Common myeloid progenitor, CD34-positive (primary cell): Measurements from ENCODE around the gene TMEM221.

Source experiments
- CTCF ChIA-PET: fragments of 350-600 bp; sonication (Branson Sonifier 250); formaldehyde crosslinking; loops from one replicate; lab custom pipeline; 2021; ENCODE audit warnings: antibody characterized with exemption; lab: Charles Lee
- POLR2A ChIA-PET: fragments of 350-600 bp; sonication (Branson Sonifier 250); formaldehyde crosslinking; loops from one replicate; lab custom pipeline; 2021; ENCODE audit warnings: antibody characterized with exemption; lab: Charles Lee
- DNase-seq, 3 donors: peaks; one replicate each; pipeline versions ENCODE4 v3.0.0 to v3.0.0-alpha.2; 2013
- H3K27ac ChIP-seq, 2 experiments: 1 replicate in 1 of 2; 2 replicates in 1 of 2; pipeline ENCODE4 v1.7.0; 2013; ENCODE audit warnings: inconsistent platforms in 2 of 2, low read length in 2 of 2, mild to moderate bottlenecking in 2 of 2, low read depth in 1 of 2, moderate library complexity in 1 of 2; ENCODE audit not compliant: severe bottlenecking in 2 of 2, insufficient read depth in 1 of 2, poor library complexity in 1 of 2
- H3K27me3 ChIP-seq, 5 experiments: replicated peaks in 2 of 5; 1 replicate in 3 of 5; 2 replicates in 2 of 5; pipeline versions ENCODE4 v1.6.1 to v1.7.0; 2013; ENCODE audit warnings: low read length in 4 of 5, mild to moderate bottlenecking in 2 of 5, moderate library complexity in 2 of 5, inconsistent platforms in 1 of 5; ENCODE audit not compliant: insufficient read depth in 5 of 5, control insufficient read depth in 4 of 5
- H3K36me3 ChIP-seq, 4 experiments: 1 replicate in 2 of 4; 2 replicates in 2 of 4; pipeline versions ENCODE4 v1.6.1 to v1.7.0; 2013; ENCODE audit warnings: low read length in 3 of 4, control low read depth in 1 of 4, mild to moderate bottlenecking in 1 of 4; ENCODE audit not compliant: control insufficient read depth in 4 of 4, insufficient read depth in 4 of 4
- H3K4me1 ChIP-seq, 4 experiments: 1 replicate in 3 of 4; 2 replicates in 1 of 4; pipeline versions ENCODE4 v1.6.1 to v1.7.1; 2013; ENCODE audit warnings: low read length in 3 of 4, mild to moderate bottlenecking in 3 of 4, control low read depth in 1 of 4, inconsistent platforms in 1 of 4, moderate library complexity in 1 of 4; ENCODE audit not compliant: control insufficient read depth in 4 of 4, insufficient read depth in 4 of 4; ENCODE audit errors: control extremely low read depth in 1 of 4
- H3K4me3 ChIP-seq, 7 experiments: 1 replicate in 4 of 7; 2 replicates in 3 of 7; pipeline versions ENCODE4 v1.5.1 to v1.7.0; 2013; ENCODE audit warnings: mild to moderate bottlenecking in 7 of 7, low read length in 6 of 7, moderate library complexity in 6 of 7, inconsistent platforms in 2 of 7, low read depth in 2 of 7, control low read depth in 1 of 7; ENCODE audit not compliant: insufficient read depth in 4 of 7, control insufficient read depth in 1 of 7; ENCODE audit errors: extremely low read depth in 1 of 7
- H3K9me3 ChIP-seq, 5 experiments: 1 replicate in 4 of 5; 2 replicates in 1 of 5; pipeline versions ENCODE4 v1.6.1 to v1.7.1; 2013; ENCODE audit warnings: low read length in 4 of 5, mild to moderate bottlenecking in 2 of 5, inconsistent platforms in 1 of 5, low read depth in 1 of 5, moderate library complexity in 1 of 5; ENCODE audit not compliant: control insufficient read depth in 4 of 5, insufficient read depth in 2 of 5; ENCODE audit errors: control extremely low read depth in 1 of 5
- WGBS: methylation state at CpG from one replicate; pipeline ENCODE4 v1.1.5; 2013; ENCODE audit not compliant: insufficient coverage; 5-methylcytosine and 5-hydroxymethylcytosine counted together

TMEM221 gene

DNA sequence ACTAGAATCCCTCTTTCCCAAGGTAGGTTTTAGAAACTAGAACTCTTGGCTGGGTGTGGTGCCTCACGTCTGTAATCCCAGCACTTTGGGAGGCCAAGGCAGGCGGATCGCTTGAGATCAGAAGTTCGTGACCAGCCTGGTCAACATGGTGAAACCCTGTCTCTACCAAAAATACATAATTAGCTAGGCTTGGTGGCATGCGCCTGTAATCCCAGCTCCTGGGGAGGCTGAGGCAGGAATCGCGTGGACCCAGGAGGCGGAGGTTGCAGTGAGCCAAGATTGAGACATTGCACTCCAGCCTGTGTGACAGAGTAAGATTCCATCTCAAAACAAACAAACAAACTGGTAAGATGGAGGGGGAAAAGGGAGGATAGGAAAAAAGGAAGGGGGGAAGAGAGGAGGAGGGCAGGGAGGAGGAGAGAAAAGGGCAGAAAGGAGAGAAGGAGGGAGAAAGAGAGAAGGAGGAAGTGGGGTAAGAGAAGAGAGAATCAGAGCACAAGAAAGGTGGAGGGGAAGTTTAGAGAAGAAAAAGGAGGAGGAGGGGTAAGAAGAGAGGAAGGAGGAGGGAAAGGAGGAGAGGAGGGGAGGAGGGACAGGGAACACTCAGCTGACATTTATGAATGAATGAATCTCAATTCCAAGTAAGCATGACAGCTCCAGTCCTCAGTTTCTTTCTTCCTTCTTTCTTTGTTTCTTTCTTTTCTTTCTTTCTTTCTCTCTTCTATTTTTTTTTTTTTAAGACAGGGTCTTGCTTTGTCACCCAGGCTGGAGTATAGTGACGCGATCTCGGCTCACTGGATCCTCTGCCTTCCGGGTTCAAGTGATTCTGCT lies 19.2 kb upstream of the TMEM221 start:
- H3K4me3 ChIP-seq: no peak overlapping the region
- 96% methylated on average over 5 of the region's 12 CpGs for WGBS
- H3K27me3 ChIP-seq: no peaks in the 10 kb centered on the region
- H3K27ac ChIP-seq: no peak overlapping the region
- ChIA-PET CTCF (interaction anchor here (0.6 to 2.5 kb wide), 7 partner anchors 13 to 103 kb away, joined by 3 to 8 read pairs (median 5); no protein-coding TSS in a partner anchor), POLR2A (no interaction called here)
- H3K4me1 ChIP-seq: peaks cover 0 to 39% (median 26%) of the 10 kb centered on the region in 4 experiments
- no peaks in the 10 kb centered on the region for H3K9me3 ChIP-seq
- no peak for DNase-seq
- no peaks in the 10 kb centered on the region for H3K36me3 ChIP-seq

DNA sequence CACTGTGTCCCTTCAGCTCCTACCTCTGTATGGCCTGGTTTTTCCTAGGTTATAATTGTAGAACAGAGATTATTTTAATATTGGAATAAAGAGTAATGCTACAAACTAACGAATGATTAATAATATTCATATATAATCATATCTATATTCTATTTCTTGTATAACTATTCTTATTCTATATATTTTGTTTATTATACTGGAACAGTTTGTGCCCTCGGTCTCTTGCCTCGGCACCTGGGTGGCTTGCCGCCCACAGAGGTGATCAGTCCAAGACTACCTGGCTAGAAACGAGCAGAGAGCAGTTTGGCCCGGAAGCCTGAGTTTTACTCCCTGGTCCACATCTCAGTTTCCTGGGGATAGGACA lies 18.0 kb upstream of the TMEM221 start:
- no peaks in the 10 kb centered on the region for H3K9me3 ChIP-seq
- H3K36me3 ChIP-seq: no peaks in the 10 kb centered on the region
- CTCF ChIA-PET: interaction anchor here (0.6 to 2.6 kb wide), 11 partner anchors 10 to 485 kb away, joined by 3 to 13 read pairs (median 5); no protein-coding TSS in a partner anchor
- H3K27ac ChIP-seq: no peak overlapping the region
- DNase-seq: no peak
- peaks cover 0 to 34% (median 22%) of the 10 kb centered on the region in 4 experiments for H3K4me1 ChIP-seq
- POLR2A ChIA-PET: interaction anchor here (1.0 kb wide), 1 partner anchor 47 kb away, joined by 3 read pairs; the partner anchor contains the start of gene MVB12A
- H3K4me3 ChIP-seq: no peak overlapping the region
- WGBS: no CpG with 5 or more reads among the region's 6 CpGs
- H3K27me3 ChIP-seq: no peaks in the 10 kb centered on the region

DNA sequence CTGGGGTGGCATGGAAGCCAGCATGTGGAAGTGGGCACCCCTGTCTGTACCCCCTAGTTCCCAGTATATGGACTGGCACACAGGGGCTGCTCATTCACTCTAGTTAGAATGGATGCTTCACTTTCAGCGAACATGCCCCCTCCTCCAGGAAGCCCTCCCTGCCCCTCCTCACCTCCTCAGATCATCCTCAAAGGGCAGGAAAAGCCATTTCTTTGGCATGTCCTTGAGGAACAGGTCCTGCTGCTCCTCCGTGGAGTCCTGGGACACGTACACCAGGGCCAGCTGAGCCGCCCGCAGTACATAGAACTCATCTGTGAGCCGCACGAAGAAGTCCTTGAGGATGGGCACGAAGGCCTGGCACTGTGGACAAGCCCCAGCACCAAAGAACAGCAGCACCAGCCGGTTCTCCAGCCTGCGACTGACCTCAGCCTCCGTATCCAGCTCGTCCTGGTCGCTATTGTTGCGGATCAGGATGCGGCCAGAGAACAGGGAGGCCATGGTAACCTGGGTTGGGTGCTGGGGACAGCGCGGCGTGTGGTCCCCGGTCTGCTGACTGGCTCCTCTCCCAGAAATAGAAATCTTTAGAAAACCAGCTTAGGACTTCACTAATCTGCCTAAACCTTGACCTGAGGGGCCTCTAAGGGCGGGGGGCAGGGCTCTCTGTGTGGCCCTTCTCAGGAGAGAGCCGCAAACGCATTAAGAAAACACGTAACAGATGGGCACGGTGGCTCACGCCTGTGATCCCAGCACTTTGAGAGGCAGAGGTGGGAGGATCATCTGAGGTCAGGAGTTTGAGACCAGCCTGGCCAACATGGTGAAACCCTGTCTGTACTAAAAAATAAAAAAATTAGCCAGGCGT lies 12.1 kb upstream of the TMEM221 start, which contains the start of gene NXNL1:
NXNL1 (minus strand) TSS at position 555 of the 859 bp plus-strand sequence; CDS start at position 498, 57 bp downstream.
- ChIA-PET CTCF (interaction anchor here (1.3 to 2.0 kb wide), 2 partner anchors 13 to 35 kb away, joined by 4 to 5 read pairs; partner anchors contain the start of gene TMEM221), POLR2A (no interaction called here)
- no peaks in the 10 kb centered on the region for H3K36me3 ChIP-seq
- H3K27me3 ChIP-seq: peaks cover 0 to 21% (median 12%) of the 10 kb centered on the region in 5 experiments
- H3K4me1 ChIP-seq: peaks cover 0 to 4% (median 1%) of the 10 kb centered on the region in 4 experiments
- no peak for DNase-seq
- H3K27ac ChIP-seq: no peak within 1 kb of the TSS
- no peaks in the 10 kb centered on the region for H3K9me3 ChIP-seq
- WGBS: 94% methylated on average over 25 of the region's 26 CpGs
- H3K4me3 ChIP-seq: no peak within 1 kb of the TSS

DNA sequence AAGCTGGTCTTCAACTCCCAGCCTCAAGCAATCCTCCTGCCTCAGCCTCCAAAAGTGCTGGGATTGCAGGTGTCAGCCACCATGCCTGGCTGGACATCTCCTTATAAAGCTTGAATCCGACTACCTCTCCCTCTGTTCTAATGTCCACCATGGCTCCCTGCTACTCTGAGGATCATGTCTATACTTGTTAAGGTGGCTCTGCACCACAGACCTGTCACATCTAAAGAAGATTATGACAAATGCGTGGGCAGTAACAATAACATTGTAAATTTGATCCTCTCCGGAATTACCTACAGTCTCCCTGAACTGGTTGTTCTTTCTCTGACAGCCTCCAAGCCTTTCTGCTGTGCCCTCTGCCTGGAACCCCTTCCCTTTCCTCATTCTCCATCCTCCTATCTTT lies 10.5 kb upstream of the TMEM221 start:
- no peak for DNase-seq
- Histone ChIP-seq H3K27me3 (peaks cover 0 to 34% (median 19%) of the 10 kb centered on the region in 5 experiments), H3K9me3 (no peaks in the 10 kb centered on the region), H3K36me3 (no peaks in the 10 kb centered on the region), H3K4me1 (peaks cover 0 to 4% (median 2%) of the 10 kb centered on the region in 4 experiments), H3K4me3 (no peak overlapping the region), H3K27ac (no peak overlapping the region)
- CTCF ChIA-PET: interaction anchor here (0.8 kb wide), 1 partner anchor 34 kb away, joined by 3 read pairs; no protein-coding TSS in a partner anchor
- WGBS: 91% methylated on average over 3 of the region's 3 CpGs
- POLR2A ChIA-PET: interaction anchor here (0.5 kb wide), 1 partner anchor 29 kb away, joined by 3 read pairs; no protein-coding TSS in a partner anchor

DNA sequence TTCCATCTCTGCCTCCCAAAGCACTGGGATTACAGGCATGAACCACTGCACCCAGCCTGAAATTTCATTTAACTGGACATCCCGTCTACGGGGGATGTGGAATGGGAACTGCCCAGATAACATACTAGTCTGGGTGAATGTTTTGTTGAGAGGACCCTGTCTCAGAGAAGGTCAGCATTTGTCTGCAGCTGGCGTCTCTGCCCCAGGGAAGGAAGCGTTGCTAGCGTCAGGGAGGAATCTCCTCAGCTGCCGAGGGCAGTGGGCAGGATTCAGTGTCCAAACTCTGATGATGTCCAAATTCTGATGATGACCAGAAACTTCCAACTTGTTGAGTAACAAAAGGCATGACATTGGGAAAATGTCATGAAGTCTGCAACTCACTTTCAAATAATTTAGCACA lies 9.1 kb upstream of the TMEM221 start:
- Histone ChIP-seq H3K27me3 (peaks cover 0 to 39% (median 19%) of the 10 kb centered on the region in 5 experiments), H3K4me3 (no peak overlapping the region), H3K27ac (no peak overlapping the region), H3K9me3 (peaks cover 0 to 2% (median 0%) of the 10 kb centered on the region in 5 experiments), H3K4me1 (peaks cover 0 to 6% (median 2%) of the 10 kb centered on the region in 4 experiments), H3K36me3 (no peaks in the 10 kb centered on the region)
- ChIA-PET POLR2A (no interaction called here), CTCF (interaction anchor here (1.7 kb wide), 1 partner anchor 14 kb away, joined by 4 read pairs; no protein-coding TSS in a partner anchor)
- WGBS: 85% methylated on average over 6 of the region's 6 CpGs
- no peak for DNase-seq

DNA sequence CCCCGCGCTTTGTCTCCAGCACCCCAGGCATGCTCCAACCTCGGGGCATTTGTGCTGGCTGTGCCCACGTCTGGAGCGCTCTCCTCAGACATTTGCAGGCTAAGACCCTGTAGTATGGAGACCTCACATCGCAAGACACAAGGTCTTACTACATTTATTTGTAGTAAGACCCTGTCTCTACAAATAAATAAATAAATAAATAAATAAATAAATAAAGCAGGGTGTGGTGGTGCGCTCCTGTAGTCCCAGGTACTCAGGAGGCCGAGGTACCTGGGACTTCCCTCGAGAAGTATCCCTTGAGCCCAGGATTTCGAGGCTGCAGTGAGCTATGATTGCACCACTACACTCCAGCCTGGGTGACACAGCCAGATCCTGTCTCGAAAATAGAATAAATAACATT lies 7.7 kb upstream of the TMEM221 start:
- Histone ChIP-seq H3K4me3 (no peak overlapping the region), H3K4me1 (peaks cover 0 to 6% (median 5%) of the 10 kb centered on the region in 4 experiments), H3K27me3 (peaks cover 0 to 39% (median 19%) of the 10 kb centered on the region in 5 experiments), H3K36me3 (no peaks in the 10 kb centered on the region), H3K27ac (no peak overlapping the region), H3K9me3 (peaks cover 0 to 2% (median 0%) of the 10 kb centered on the region in 5 experiments)
- 66% methylated on average over 6 of the region's 11 CpGs for WGBS
- DNase-seq: no peak
- ChIA-PET POLR2A (no interaction called here), CTCF (interaction anchor here (1.0 to 1.5 kb wide), 2 partner anchors 10 to 34 kb away, joined by 3 to 5 read pairs; no protein-coding TSS in a partner anchor)
